SK-MEL-5 (cell line): ENCODE results near the gene SLC4A1AP. TPM values are rescaled to one million over a fixed set of nuclear protein-coding genes. Genes with fewer than 3 reads are reported as not detected.
"Not testable (repeated sequence)": the region's sequence is repeated elsewhere in the genome, so short reads cannot be mapped to it uniquely, and the experiment has no call there.

ENCODE experiments used
- DNase-seq: peaks from one replicate; pipeline ENCODE4 v3.0.0-alpha.2; 2016; ENCODE audit warnings: low read depth, low spot score
- in situ Hi-C: cut with HindIII; loops from 2 replicates; pipeline ENCODE4 v1.10.0; 2016; ENCODE audit warnings: low sequenced_read_pairs, high pct_unique_total_duplicates, low pct_unique_long_range_greater_than_20kb
- total RNA-seq: library from RNA; depleted of rRNA; stranded (reverse); fragments of >200 nt; shearing (Covaris generic); gene quantifications from 2 replicates; pipeline ENCODE4 v1.2.3, GENCODE V29; 2014

SLC4A1AP gene
- total RNA-seq, 1 experiment from 2014 or later, result 39.8 TPM

- in situ Hi-C loops, result no loop called here
These were observed 22.9 kb upstream of the SLC4A1AP start for GRCh38 chr2:27640722-27641245.

GRCh38 chr2:27645197-27645596 is 18.5 kb upstream of the SLC4A1AP start:
- no peak for DNase-seq
- in situ Hi-C loops, result no loop called here

More at GRCh38 chr2:27640722-27641245, 22.9 kb upstream of the SLC4A1AP start:
- no peak for DNase-seq

GRCh38 chr2:27647289-27647688 is 16.4 kb upstream of the SLC4A1AP start:
- in situ Hi-C loops, result no loop called here
- DNase-seq, result no peak

- in situ Hi-C loops, result no loop called here
- no peak for DNase-seq
These were observed 16.0 kb upstream of the SLC4A1AP start for GRCh38 chr2:27647737-27648136.

GRCh38 chr2:27651056-27651455 is 12.6 kb upstream of the SLC4A1AP start:
- DNase-seq, result no peak
- in situ Hi-C loops, result no loop called here

- no peak for DNase-seq
- in situ Hi-C loops, result no loop called here
These were observed 11.3 kb upstream of the SLC4A1AP start for GRCh38 chr2:27652341-27652740.

- in situ Hi-C loops, result no loop called here
These were observed 10.9 kb upstream of the SLC4A1AP start for GRCh38 chr2:27652790-27653189.

GRCh38 chr2:27653397-27653796 is 10.3 kb upstream of the SLC4A1AP start:
- no peak for DNase-seq
- in situ Hi-C loops, result no loop called here

More at GRCh38 chr2:27652790-27653189, 10.9 kb upstream of the SLC4A1AP start:
- no peak for DNase-seq

- no peak for DNase-seq
- in situ Hi-C loops, result no loop called here
These were observed 8.3 kb upstream of the SLC4A1AP start for GRCh38 chr2:27655155-27655951.

GRCh38 chr2:27661371-27661770 is 2.3 kb upstream of the SLC4A1AP start:
- in situ Hi-C loops, result no loop called here
- DNase-seq, result no peak

GRCh38 chr2:27664154-27664574 is 475 bp downstream of the SLC4A1AP start:
- in situ Hi-C loops, result no loop called here
- no peak for DNase-seq

- in situ Hi-C loops, result no loop called here
- no peak for DNase-seq
These were observed 1.1 kb downstream of the SLC4A1AP start for GRCh38 chr2:27664622-27665363.

GRCh38 chr2:27667446-27667845 is 3.8 kb downstream of the SLC4A1AP start:
- in situ Hi-C loops, result no loop called here
- no peak for DNase-seq

- in situ Hi-C loops, result no loop called here
- DNase-seq, result no peak
These were observed 7.5 kb downstream of the SLC4A1AP start for GRCh38 chr2:27671235-27671634.

- no peak for DNase-seq
- in situ Hi-C loops, result no loop called here
These were observed 9.2 kb downstream of the SLC4A1AP start for GRCh38 chr2:27672723-27673486.

GRCh38 chr2:27680571-27680970 is 16.9 kb downstream of the SLC4A1AP start:
- in situ Hi-C loops, result no loop called here
- DNase-seq, result no peak

- in situ Hi-C loops, result no loop called here
- no peak for DNase-seq
These were observed 18.2 kb downstream of the SLC4A1AP start for GRCh38 chr2:27681841-27682240.

- in situ Hi-C loops, DNase-seq: not testable (repeated sequence)
These were observed 18.7 kb downstream of the SLC4A1AP start for GRCh38 chr2:27682334-27682771.
